Testis (tissue), 2 donors: ENCODE measurements around the gene NDUFA11.

Source experiments
- POLR2A ChIP-seq: fragments of 450-650 bp; IDR thresholded peaks from one replicate; pipeline ENCODE4 v1.6.1; 2017; ENCODE audit warnings: antibody characterized with exemption, mild to moderate bottlenecking, moderate library complexity
- TF ChIP-seq, protein P1 (sequence below), 3 experiments: fragments of 450-650 bp in 2 of 3; fragments of 200-600 bp in 1 of 3; sonication (generic) in 1 of 3; IDR thresholded peaks; one replicate each; pipeline ENCODE4 v1.5.1; 2016 to 2019; ENCODE audit warnings: antibody characterized with exemption in 3 of 3, mild to moderate bottlenecking in 2 of 3, moderate library complexity in 1 of 3

DNA sequence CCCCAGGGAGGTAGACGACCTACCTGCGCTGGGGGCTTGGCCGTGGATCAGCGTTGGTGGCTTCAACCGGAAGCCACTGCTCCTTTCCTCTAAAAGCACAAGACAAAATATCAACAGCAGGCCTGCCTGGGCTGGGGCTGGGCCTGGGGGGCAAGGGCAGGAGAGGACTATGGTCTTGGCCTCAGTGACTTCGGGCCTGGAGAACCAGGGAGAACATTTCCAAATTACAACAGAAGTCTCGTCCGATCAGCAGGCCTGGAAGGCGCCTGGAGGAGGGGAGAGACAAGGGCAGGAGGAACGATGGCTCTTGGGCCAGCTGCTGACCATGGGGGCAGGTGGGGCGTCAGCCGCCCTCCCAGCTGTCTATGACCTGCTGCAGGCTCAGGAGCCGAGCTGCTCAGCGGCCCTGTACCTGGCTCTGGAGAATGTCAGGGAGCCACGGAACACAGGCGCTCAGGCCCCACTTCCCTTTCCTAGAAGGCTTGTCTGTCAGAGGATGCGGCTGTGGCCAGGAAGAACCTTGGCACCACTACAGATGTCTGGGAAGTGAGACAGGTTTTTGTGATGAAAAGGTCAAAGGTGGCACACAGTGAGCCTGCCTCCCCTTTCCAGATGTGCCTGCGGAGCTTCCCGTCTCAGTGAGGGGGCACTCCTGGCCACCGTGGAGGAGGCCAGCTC, 29.9 kb upstream of the NDUFA11 start:
- TF ChIP-seq, protein P1, sequence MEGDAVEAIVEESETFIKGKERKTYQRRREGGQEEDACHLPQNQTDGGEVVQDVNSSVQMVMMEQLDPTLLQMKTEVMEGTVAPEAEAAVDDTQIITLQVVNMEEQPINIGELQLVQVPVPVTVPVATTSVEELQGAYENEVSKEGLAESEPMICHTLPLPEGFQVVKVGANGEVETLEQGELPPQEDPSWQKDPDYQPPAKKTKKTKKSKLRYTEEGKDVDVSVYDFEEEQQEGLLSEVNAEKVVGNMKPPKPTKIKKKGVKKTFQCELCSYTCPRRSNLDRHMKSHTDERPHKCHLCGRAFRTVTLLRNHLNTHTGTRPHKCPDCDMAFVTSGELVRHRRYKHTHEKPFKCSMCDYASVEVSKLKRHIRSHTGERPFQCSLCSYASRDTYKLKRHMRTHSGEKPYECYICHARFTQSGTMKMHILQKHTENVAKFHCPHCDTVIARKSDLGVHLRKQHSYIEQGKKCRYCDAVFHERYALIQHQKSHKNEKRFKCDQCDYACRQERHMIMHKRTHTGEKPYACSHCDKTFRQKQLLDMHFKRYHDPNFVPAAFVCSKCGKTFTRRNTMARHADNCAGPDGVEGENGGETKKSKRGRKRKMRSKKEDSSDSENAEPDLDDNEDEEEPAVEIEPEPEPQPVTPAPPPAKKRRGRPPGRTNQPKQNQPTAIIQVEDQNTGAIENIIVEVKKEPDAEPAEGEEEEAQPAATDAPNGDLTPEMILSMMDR (IDR thresholded peaks at IDR 0.05) = no peak
- TF ChIP-seq POLR2A = no peak
